A673 (cell line): ENCODE results near the gene TCP11L2.

Experiments used
- EZH2 ChIP-seq: fragments of 200-600 bp; sonication (generic); IDR thresholded peaks from 2 replicates; pipeline ENCODE4 v1.6.1; 2017; ENCODE audit warnings: borderline replicate concordance, low read depth, mild to moderate bottlenecking, mixed read lengths, antibody characterized with exemption, low read length; ENCODE audit not compliant: poor library complexity, severe bottlenecking
- TF ChIP-seq, protein P1 (sequence below): fragments of 300-800, 200-600 bp; sonication (generic); conservative IDR thresholded peaks from 2 replicates; pipeline ENCODE4 v1.5.1; 2017; ENCODE audit warnings: low read depth, mild to moderate bottlenecking, antibody characterized with exemption, low read length, moderate library complexity, mixed read lengths

DNA sequence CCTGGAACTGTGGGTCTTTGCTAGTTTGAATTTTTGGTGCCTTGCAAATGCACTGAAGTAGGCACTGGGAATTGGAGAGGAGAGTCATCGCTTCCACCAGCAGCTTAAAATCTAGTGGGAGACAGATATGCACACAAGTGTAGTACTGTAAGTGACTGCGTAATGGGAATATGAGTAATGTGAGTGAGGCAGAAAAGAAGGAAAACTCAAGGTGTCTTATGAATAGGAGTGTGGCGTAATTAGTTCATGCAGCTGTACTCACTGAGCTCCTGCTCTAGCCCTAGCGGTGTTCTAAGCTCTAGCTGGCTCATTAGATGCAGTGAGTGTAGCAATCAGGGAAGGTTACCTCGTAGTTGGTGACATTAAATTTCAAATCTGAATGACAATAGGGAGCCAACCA, 2.8 kb downstream of the TCP11L2 start:
- TF ChIP-seq, protein P1, sequence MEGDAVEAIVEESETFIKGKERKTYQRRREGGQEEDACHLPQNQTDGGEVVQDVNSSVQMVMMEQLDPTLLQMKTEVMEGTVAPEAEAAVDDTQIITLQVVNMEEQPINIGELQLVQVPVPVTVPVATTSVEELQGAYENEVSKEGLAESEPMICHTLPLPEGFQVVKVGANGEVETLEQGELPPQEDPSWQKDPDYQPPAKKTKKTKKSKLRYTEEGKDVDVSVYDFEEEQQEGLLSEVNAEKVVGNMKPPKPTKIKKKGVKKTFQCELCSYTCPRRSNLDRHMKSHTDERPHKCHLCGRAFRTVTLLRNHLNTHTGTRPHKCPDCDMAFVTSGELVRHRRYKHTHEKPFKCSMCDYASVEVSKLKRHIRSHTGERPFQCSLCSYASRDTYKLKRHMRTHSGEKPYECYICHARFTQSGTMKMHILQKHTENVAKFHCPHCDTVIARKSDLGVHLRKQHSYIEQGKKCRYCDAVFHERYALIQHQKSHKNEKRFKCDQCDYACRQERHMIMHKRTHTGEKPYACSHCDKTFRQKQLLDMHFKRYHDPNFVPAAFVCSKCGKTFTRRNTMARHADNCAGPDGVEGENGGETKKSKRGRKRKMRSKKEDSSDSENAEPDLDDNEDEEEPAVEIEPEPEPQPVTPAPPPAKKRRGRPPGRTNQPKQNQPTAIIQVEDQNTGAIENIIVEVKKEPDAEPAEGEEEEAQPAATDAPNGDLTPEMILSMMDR = no peak
- TF ChIP-seq EZH2 = no peak
